ENCODE measurements around the gene RAB4B. TPM values are rescaled to one million over a fixed set of nuclear protein-coding genes. Genes with fewer than 3 reads are reported as not detected.

The RAB4B gene
- total RNA-seq, 2 donors from 2014 or later, result 14.6 to 23.6 TPM

DNA sequence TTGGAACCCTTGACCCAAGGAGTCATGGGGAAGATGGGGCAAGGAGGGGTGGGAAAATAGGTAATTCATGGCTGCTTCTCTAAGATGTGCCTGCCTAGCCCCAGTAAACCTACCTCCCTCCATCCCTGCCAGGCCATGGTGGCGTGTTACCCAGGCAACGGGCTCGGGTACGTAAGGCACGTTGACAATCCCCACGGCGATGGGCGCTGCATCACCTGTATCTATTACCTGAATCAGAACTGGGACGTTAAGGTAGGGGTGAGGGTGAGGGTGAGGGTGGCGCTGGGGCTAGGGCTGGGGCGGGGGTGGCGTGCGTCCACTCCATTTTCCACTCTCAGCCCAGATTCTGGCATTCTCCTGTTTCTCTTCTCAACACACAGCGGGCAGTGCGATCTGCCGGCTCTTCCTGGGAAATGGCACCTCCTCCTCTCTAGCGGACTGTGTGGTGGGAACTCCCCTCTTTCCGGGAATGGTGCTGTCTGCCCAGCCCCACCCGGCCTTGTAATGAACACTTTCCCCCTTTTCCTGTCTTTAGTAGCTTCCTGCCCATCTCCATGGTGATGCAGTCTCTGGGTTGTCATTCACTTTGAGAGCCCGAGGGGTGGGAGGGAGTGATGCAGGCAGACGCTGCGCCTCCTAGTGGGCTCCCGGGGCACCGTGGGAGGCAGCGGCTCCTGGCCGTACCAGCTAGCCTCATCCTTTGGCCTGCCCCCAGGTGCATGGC lies 28.5 kb downstream of the RAB4B start:
- H3K36me3 ChIP-seq, result peaks cover 37% of the 10 kb centered on the region
- TF ChIP-seq, protein P1, sequence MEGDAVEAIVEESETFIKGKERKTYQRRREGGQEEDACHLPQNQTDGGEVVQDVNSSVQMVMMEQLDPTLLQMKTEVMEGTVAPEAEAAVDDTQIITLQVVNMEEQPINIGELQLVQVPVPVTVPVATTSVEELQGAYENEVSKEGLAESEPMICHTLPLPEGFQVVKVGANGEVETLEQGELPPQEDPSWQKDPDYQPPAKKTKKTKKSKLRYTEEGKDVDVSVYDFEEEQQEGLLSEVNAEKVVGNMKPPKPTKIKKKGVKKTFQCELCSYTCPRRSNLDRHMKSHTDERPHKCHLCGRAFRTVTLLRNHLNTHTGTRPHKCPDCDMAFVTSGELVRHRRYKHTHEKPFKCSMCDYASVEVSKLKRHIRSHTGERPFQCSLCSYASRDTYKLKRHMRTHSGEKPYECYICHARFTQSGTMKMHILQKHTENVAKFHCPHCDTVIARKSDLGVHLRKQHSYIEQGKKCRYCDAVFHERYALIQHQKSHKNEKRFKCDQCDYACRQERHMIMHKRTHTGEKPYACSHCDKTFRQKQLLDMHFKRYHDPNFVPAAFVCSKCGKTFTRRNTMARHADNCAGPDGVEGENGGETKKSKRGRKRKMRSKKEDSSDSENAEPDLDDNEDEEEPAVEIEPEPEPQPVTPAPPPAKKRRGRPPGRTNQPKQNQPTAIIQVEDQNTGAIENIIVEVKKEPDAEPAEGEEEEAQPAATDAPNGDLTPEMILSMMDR (IDR thresholded peaks at IDR 0.05), result peak; percentile 74 to 89
- peaks cover 3 to 92% of the 10 kb centered on the region in 2 donors for H3K4me1 ChIP-seq
- no peaks in the 10 kb centered on the region for H3K27me3 ChIP-seq
- H3K4me3 ChIP-seq, result peak overlapping the region in 1 of 2 donors; percentile 20
- peak; percentile 90 for DNase-seq (ENCODE audit: low spot score)
- peak overlapping the region; percentile 86 to 96 for H3K27ac ChIP-seq
- H3K9me3 ChIP-seq, result no peaks in the 10 kb centered on the region

DNA sequence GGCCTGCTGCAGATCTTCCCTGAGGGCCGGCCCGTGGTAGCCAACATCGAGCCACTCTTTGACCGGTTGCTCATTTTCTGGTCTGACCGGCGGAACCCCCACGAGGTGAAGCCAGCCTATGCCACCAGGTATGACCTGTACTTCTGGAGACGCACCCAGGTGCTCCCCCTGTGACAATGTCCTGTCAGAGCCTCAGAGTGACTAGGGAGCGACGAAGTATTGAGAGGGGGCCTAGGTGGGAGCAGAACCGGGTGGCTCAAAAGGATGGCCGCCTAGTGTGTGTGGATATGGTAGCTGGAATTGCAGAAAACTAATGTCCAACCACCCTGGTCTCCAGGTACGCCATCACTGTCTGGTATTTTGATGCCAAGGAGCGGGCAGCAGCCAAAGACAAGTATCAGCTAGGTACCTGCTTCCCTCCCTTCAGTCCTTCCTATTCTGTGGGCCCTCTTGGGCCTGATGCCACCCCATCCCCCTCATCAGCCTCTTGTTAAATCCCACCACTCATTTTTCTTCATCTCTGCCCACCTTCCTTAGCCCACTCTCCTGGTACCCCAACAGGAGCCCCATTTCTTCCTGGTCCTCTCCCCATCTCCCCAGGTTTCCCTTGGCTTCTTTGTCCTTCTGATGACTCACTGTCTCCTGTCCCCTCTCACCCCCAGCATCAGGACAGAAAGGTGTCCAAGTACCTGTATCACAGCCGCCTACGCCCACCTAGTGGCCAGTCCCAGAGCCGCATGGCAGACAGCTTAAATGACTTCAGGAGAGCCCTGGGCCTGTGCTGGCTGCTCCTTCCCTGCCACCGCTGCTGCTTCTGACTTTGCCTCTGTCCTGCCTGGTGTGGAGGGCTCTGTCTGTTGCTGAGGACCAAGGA lies 29.3 kb downstream of the RAB4B start:
- no peak for DNase-seq (ENCODE audit: low spot score)
- no peak overlapping the region for H3K4me3 ChIP-seq
- no peaks in the 10 kb centered on the region for H3K9me3 ChIP-seq
- H3K27me3 ChIP-seq, result no peaks in the 10 kb centered on the region
- peaks cover 32% of the 10 kb centered on the region for H3K36me3 ChIP-seq
- H3K4me1 ChIP-seq, result peaks cover 3 to 90% of the 10 kb centered on the region in 2 donors
- TF ChIP-seq, protein P1 (IDR thresholded peaks at IDR 0.05), result peak in 1 of 2 donors; percentile 30
- H3K27ac ChIP-seq, result peak overlapping the region; percentile 86 to 96

DNA sequence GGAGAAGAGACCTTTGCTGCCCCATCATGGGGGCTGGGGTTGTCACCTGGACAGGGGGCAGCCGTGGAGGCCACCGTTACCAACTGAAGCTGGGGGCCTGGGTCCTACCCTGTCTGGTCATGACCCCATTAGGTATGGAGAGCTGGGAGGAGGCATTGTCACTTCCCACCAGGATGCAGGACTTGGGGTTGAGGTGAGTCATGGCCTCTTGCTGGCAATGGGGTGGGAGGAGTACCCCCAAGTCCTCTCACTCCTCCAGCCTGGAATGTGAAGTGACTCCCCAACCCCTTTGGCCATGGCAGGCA lies 29.9 kb downstream of the RAB4B start:
- peaks cover 3 to 89% of the 10 kb centered on the region in 2 donors for H3K4me1 ChIP-seq
- H3K27me3 ChIP-seq, result no peaks in the 10 kb centered on the region
- TF ChIP-seq, protein P1 (IDR thresholded peaks at IDR 0.05), result no peak
- H3K36me3 ChIP-seq, result peaks cover 32% of the 10 kb centered on the region
- H3K27ac ChIP-seq, result peak overlapping the region; percentile 86 to 96
- DNase-seq (ENCODE audit: low spot score), result no peak
- H3K9me3 ChIP-seq, result no peaks in the 10 kb centered on the region
- H3K4me3 ChIP-seq, result no peak overlapping the region

DNA sequence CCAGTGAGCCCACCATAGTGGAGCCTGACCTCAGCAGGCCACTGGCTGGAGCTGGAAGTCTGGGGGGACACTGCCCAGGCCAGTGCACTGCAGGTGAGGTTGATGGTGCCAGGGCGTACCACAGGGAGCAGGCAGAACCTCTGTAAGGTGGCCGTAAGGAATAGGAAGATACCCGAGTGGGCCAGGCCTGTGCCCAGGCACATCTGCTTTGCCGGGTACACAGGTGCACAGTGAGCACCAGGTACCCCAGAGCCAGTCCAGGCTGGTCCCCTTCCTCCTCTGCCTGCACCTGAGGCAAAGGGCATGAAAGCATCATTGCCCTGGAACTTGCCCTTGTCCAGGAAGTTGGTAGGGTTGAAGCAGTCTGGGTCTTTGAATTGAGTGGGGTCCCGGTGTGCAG lies 30.4 kb downstream of the RAB4B start:
- H3K9me3 ChIP-seq, result no peaks in the 10 kb centered on the region
- peaks cover 3 to 87% of the 10 kb centered on the region in 2 donors for H3K4me1 ChIP-seq
- H3K36me3 ChIP-seq, result peaks cover 32% of the 10 kb centered on the region
- no peak for DNase-seq (ENCODE audit: low spot score)
- TF ChIP-seq, protein P1 (IDR thresholded peaks at IDR 0.05), result no peak
- H3K27ac ChIP-seq, result no peak overlapping the region
- no peaks in the 10 kb centered on the region for H3K27me3 ChIP-seq
- H3K4me3 ChIP-seq, result no peak overlapping the region

DNA sequence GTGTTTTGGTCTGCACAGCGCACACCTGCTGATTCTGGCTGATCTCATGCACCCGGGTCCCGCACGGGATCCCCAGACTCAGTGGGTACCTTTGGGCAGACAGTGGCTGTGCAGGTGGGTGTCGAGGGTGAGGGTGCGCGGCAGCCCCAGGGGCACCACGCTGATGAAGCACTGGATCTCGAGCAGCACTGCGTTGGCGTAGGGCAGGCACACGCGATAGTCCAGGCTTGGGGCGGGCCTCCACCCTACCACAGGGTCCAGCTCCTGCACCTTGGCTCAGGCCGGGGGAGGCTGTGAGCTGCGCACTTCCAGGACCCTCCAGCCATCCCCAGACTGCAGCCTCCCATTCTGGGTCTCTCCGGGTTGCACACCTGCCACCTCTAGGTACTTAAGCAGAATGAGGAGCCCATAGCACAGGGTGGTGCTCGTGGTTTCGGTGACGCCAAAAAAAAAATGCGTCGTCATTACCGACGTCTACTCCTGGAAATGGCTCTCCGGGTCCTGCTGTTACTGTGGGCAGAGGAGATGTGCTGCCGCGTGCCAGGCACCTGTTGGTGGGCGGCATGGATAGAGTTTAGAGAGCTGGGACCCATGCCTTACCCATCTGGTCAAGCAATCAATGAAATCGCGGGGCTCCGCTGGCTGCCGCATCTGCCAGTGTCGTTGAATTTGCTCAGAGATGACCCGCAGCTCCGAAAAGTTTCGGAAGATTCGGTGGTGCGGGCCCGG lies 31.5 kb downstream of the RAB4B start:
- Histone ChIP-seq H3K27ac (peak overlapping the region; percentile 62 to 74), H3K4me1 (peaks cover 0 to 77% of the 10 kb centered on the region in 2 donors), H3K9me3 (no peaks in the 10 kb centered on the region), H3K27me3 (no peaks in the 10 kb centered on the region), H3K4me3 (no peak overlapping the region), H3K36me3 (peaks cover 32% of the 10 kb centered on the region)
- DNase-seq (ENCODE audit: low spot score), result no peak
- TF ChIP-seq, protein P1 (IDR thresholded peaks at IDR 0.05), result no peak

Measured in right atrium auricular region (tissue), 2 donors.